ENCODE results near the gene POU2F1.

POU2F1 gene

GRCh38 chr1:167473761-167474160 is 253.1 kb downstream of the POU2F1 start:
- in situ Hi-C loops (cut with HindIII; ENCODE audit: low sequenced_read_pairs), result no loop called here
- TF ChIP-seq, protein P1, sequence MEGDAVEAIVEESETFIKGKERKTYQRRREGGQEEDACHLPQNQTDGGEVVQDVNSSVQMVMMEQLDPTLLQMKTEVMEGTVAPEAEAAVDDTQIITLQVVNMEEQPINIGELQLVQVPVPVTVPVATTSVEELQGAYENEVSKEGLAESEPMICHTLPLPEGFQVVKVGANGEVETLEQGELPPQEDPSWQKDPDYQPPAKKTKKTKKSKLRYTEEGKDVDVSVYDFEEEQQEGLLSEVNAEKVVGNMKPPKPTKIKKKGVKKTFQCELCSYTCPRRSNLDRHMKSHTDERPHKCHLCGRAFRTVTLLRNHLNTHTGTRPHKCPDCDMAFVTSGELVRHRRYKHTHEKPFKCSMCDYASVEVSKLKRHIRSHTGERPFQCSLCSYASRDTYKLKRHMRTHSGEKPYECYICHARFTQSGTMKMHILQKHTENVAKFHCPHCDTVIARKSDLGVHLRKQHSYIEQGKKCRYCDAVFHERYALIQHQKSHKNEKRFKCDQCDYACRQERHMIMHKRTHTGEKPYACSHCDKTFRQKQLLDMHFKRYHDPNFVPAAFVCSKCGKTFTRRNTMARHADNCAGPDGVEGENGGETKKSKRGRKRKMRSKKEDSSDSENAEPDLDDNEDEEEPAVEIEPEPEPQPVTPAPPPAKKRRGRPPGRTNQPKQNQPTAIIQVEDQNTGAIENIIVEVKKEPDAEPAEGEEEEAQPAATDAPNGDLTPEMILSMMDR (IDR thresholded peaks at IDR 0.05; ENCODE audit: low read depth, low read length, missing control alignments), result no peak
- no peak for DNase-seq (ENCODE audit: low read depth)
- no peak overlapping the region for H3K4me3 ChIP-seq (ENCODE audit: low read depth, low read length)

DNA sequence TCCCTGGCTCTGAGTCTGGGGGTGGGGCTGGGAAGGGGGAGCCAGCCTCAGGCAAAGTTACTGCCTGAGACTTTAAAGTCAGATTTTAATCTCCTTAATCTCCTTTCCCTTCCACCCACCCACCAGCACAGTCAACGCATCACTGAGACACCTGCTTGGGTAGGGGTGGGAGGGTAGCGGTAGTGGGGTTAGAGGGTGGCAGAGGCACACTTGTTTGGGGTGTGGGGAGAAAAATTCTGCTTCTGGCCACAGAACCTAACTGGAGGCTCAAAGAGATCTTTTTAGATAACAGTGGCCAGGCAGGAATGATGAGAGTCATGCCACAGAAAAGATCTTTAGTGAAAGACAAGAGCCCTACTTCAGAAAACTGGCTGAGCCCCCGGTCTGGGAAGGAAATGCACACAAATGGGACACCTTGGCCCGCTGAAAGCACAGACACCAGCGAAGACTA is 253.5 kb downstream of the POU2F1 start:
- in situ Hi-C loops (cut with HindIII; ENCODE audit: low sequenced_read_pairs), result no loop called here
- TF ChIP-seq, protein P1 (IDR thresholded peaks at IDR 0.05; ENCODE audit: low read depth, low read length, missing control alignments), result no peak
- H3K4me3 ChIP-seq (ENCODE audit: low read depth, low read length), result no peak overlapping the region
- no peak for DNase-seq (ENCODE audit: low read depth)

- no peak overlapping the region for H3K4me3 ChIP-seq (ENCODE audit: low read depth, low read length)
- in situ Hi-C loops (cut with HindIII; ENCODE audit: low sequenced_read_pairs), result no loop called here
- TF ChIP-seq, protein P1 (IDR thresholded peaks at IDR 0.05; ENCODE audit: low read depth, low read length, missing control alignments), result no peak
- no peak for DNase-seq (ENCODE audit: low read depth)
Observed at GRCh38 chr1:167476061-167476460, 255.4 kb downstream of the POU2F1 start.

Measured in astrocyte of the cerebellum (primary cell).